Glomerular visceral epithelial cell (primary cell): ENCODE data around the gene PPIL1.
A peak's percentile ranks its signal among the peaks of the same experiment; 100 is the strongest.

ENCODE experiments used
- DNase-seq: peaks from one replicate; pipeline ENCODE4 v3.0.0-alpha.2; 2016; ENCODE audit errors: extremely low spot score

The PPIL1 gene

GRCh38 chr6:36855750-36856149 is 18.9 kb downstream of the PPIL1 start:
- no peak for DNase-seq

- DNase-seq, result peak; percentile 35
These were observed 21.3 kb downstream of the PPIL1 start for GRCh38 chr6:36853325-36853724.

GRCh38 chr6:36852481-36853147 is 22.0 kb downstream of the PPIL1 start:
- peak; percentile 25 for DNase-seq

- no peak for DNase-seq
These were observed 23.0 kb downstream of the PPIL1 start for GRCh38 chr6:36851626-36852025.

- peak; percentile 57 for DNase-seq
These were observed 23.4 kb downstream of the PPIL1 start for GRCh38 chr6:36851149-36851614.

GRCh38 chr6:36850021-36850420 is 24.6 kb downstream of the PPIL1 start:
- DNase-seq, result no peak

- no peak for DNase-seq
These were observed 25.8 kb downstream of the PPIL1 start for GRCh38 chr6:36848658-36849441.

GRCh38 chr6:36847991-36848390 is 26.6 kb downstream of the PPIL1 start:
- DNase-seq, result no peak

GRCh38 chr6:36847152-36847551 is 27.5 kb downstream of the PPIL1 start:
- DNase-seq, result no peak

GRCh38 chr6:36845233-36845632 is 29.4 kb downstream of the PPIL1 start:
- no peak for DNase-seq

- DNase-seq, result no peak
These were observed 30.1 kb downstream of the PPIL1 start for GRCh38 chr6:36844232-36845170.

GRCh38 chr6:36843170-36843569 is 31.4 kb downstream of the PPIL1 start:
- DNase-seq, result no peak

- DNase-seq, result no peak
These were observed 32.8 kb downstream of the PPIL1 start for GRCh38 chr6:36841756-36842155.

- DNase-seq, result no peak
These were observed 33.9 kb downstream of the PPIL1 start for GRCh38 chr6:36840432-36841403.

GRCh38 chr6:36839749-36840431 is 34.7 kb downstream of the PPIL1 start:
- peak; percentile 28 for DNase-seq

- DNase-seq, result no peak
These were observed 35.5 kb downstream of the PPIL1 start, which contains the start of gene CPNE5 for GRCh38 chr6:36838896-36839748. Gene CPNE5 (minus strand): TSS chr6:36839444. CDS start chr6:36839377, 67 bp downstream.

GRCh38 chr6:36837686-36838085 is 36.9 kb downstream of the PPIL1 start:
- no peak for DNase-seq

GRCh38 chr6:36837022-36837339 is 37.6 kb downstream of the PPIL1 start:
- no peak for DNase-seq
